K562 (cell line): ENCODE data around the gene COQ4. TPM values are rescaled to one million over a fixed set of nuclear protein-coding genes. Genes with fewer than 3 reads are reported as not detected.
A peak's percentile ranks its signal among the peaks of the same experiment; 100 is the strongest.
"Not testable (repeated sequence)": the region's sequence is repeated elsewhere in the genome, so short reads cannot be mapped to it uniquely, and the experiment has no call there.

Experiments
- ATAC-seq: fragments of 200-7000 bp; cut with Tn5 transposase; 3 replicates; pipeline ENCODE4 v1.9.1; 2020; ENCODE audit warnings: moderate library complexity
- BruUV-seq: library from RNA; stranded (reverse); fragments of 400-500 nt; replicated peaks from 2 replicates; lab custom pipeline; 2021; lab: Mats Ljungman, UMichigan
- CTCF ChIA-PET: fragments of 300-600 bp; formaldehyde crosslinking; extraction: SDS; loops from one replicate; lab custom pipeline; 2021; ENCODE audit warnings: low intra/inter-chr PET ratio; lab: Yijun Ruan, JAX
- POLR2A ChIA-PET: fragments of 300-600, 350-650 bp; sonication (Branson Sonifier 250); formaldehyde crosslinking; extraction: SDS; loops from one replicate; lab custom pipeline; 2021; ENCODE audit warnings: antibody characterized with exemption, inconsistent platforms; lab: Yijun Ruan, JAX
- DNase-seq, 4 experiments: peaks; one replicate each; pipeline versions ENCODE4 v3.0.0 to v3.0.0-alpha.2; 2011 to 2018; ENCODE audit warnings: low spot score in 3 of 4, mixed read lengths in 3 of 4; ENCODE audit errors: extremely low read depth in 1 of 4
- FAIRE-seq: peaks from 2 replicates; lab custom pipeline; 2011; peaks lifted over from hg19 to GRCh38; lab: Jason Lieb, UNC
- H2AFZ ChIP-seq: 2 replicates; pipeline ENCODE4 v1.6.0; 2011; ENCODE audit warnings: low read depth, low read length, control low read depth, inconsistent platforms
- H3K27ac ChIP-seq: fragments of 200-600 bp; 3 replicates; pipeline ENCODE4 v1.8.0; 2011; ENCODE audit warnings: low read depth, mild to moderate bottlenecking, control low read depth, inconsistent platforms, low read length, moderate library complexity, mixed read lengths; ENCODE audit errors: extremely low read depth
- H3K27me3 ChIP-seq, 2 experiments: fragments of 300-600 bp in 1 of 2; 2 replicates in 1 of 2; 3 replicates in 1 of 2; pipeline versions ENCODE4 v1.6.0 to v1.8.0; 2011; ENCODE audit warnings: inconsistent platforms in 2 of 2, low read length in 2 of 2, mild to moderate bottlenecking in 1 of 2, mixed read lengths in 1 of 2, moderate library complexity in 1 of 2; ENCODE audit not compliant: control insufficient read depth in 2 of 2, insufficient read depth in 2 of 2
- H3K36me3 ChIP-seq: fragments of 300-600 bp; 3 replicates; pipeline ENCODE4 v1.8.0; 2011; ENCODE audit warnings: mild to moderate bottlenecking, low read length, inconsistent platforms; ENCODE audit not compliant: control insufficient read depth, insufficient read depth
- H3K4me1 ChIP-seq, 2 experiments: fragments of 200-600 bp in 1 of 2; replicated peaks in 1 of 2; 2 replicates in 1 of 2; 3 replicates in 1 of 2; pipeline versions ENCODE4 v1.5.1 to v1.8.0; 2011; ENCODE audit warnings: inconsistent platforms in 2 of 2, low read length in 2 of 2, mild to moderate bottlenecking in 1 of 2, mixed read lengths in 1 of 2, moderate library complexity in 1 of 2; ENCODE audit not compliant: control insufficient read depth in 2 of 2, insufficient read depth in 2 of 2
- H3K4me2 ChIP-seq: 2 replicates; pipeline ENCODE4 v1.6.1; 2011; ENCODE audit warnings: low read length, control low read depth, inconsistent platforms, mixed read lengths; ENCODE audit not compliant: insufficient read depth
- H3K4me3 ChIP-seq: fragments of 200-600 bp; sonication (generic), shearing (Covaris generic); 2 replicates; pipeline ENCODE4 v1.5.1; 2016; ENCODE audit warnings: control low read depth, inconsistent platforms
- H3K79me2 ChIP-seq: fragments of 200-600 bp; 3 replicates; pipeline ENCODE4 v1.8.0; 2011; ENCODE audit warnings: low read length, inconsistent platforms; ENCODE audit not compliant: control insufficient read depth, insufficient read depth
- H3K9ac ChIP-seq, 2 experiments: 2 replicates each; pipeline versions ENCODE4 v1.6.0 to v1.6.1; 2011; ENCODE audit warnings: low read depth in 2 of 2, low read length in 2 of 2, control low read depth in 1 of 2, inconsistent platforms in 1 of 2, mild to moderate bottlenecking in 1 of 2, mixed read lengths in 1 of 2; ENCODE audit not compliant: insufficient read depth in 1 of 2
- H3K9me1 ChIP-seq: one replicate; pipeline ENCODE4 v1.6.0; 2011; ENCODE audit warnings: inconsistent platforms, mild to moderate bottlenecking, low read length, moderate library complexity; ENCODE audit not compliant: control insufficient read depth, insufficient read depth
- H3K9me3 ChIP-seq: replicated peaks from 2 replicates; pipeline ENCODE4 v1.5.1; 2011; ENCODE audit warnings: low read depth, low read length, inconsistent platforms; ENCODE audit not compliant: control insufficient read depth, insufficient read depth
- H4K20me1 ChIP-seq: replicated peaks from 2 replicates; pipeline ENCODE4 v1.6.1; 2011; ENCODE audit warnings: low read length, inconsistent platforms, mixed read lengths; ENCODE audit not compliant: control insufficient read depth, insufficient read depth
- KDM2B ChIP-seq: fragments of 250-450 bp; sonication (Bioruptor Pico); IDR thresholded peaks from 2 replicates; pipeline ENCODE4 v1.8.0; 2021; ENCODE audit warnings: mild to moderate bottlenecking, moderate library complexity
- REST ChIP-seq, 2 experiments: fragments of 450-650 bp; formaldehyde crosslinking in 1 of 2; IDR thresholded peaks; 2 replicates each; pipeline versions ENCODE4 v1.4.0 to v1.6.1; 2014 to 2020; ENCODE audit warnings: mild to moderate bottlenecking in 2 of 2, borderline replicate concordance in 1 of 2, low read depth in 1 of 2
- TEAD1 ChIP-seq, 2 experiments: fragments of 450-650 bp in 1 of 2; sonication (generic) in 1 of 2; formaldehyde crosslinking; IDR thresholded peaks; 2 replicates each; pipeline versions ENCODE4 v1.4.0 to v1.8.0; 2020 to 2022; ENCODE audit warnings: mild to moderate bottlenecking in 2 of 2, missing genetic modification reagents in 1 of 2
- ZBTB12 ChIP-seq: fragments of 250-450 bp; sonication (Bioruptor Pico); IDR thresholded peaks from 2 replicates; pipeline ENCODE4 v1.4.0; 2020
- ZNF311 ChIP-seq: fragments of 250-450 bp; sonication (Bioruptor Pico); IDR thresholded peaks from 2 replicates; pipeline ENCODE4 v1.4.0; 2020; ENCODE audit warnings: mild to moderate bottlenecking, moderate library complexity
- ZNF76 ChIP-seq: fragments of 250-450 bp; sonication (Bioruptor Pico); IDR thresholded peaks from 2 replicates; pipeline ENCODE4 v1.4.0; 2020; ENCODE audit warnings: mild to moderate bottlenecking, moderate library complexity, borderline replicate concordance
- ZNF79 ChIP-seq: fragments of 250-450 bp; sonication (Bioruptor Pico); IDR thresholded peaks from 2 replicates; pipeline ENCODE4 v1.4.0; 2020; ENCODE audit warnings: low read depth, mild to moderate bottlenecking, moderate library complexity
- WGBS: fragments of 100-300 bp; shearing (Covaris generic); methylation state at CpG from one replicate; pipeline ENCODE4 v1.1.6; 2016; ENCODE audit warnings: low coverage, mixed read lengths; ENCODE audit not compliant: insufficient coverage; ENCODE audit errors: missing lambda C conversion rate; 5-methylcytosine and 5-hydroxymethylcytosine counted together
- in situ Hi-C: fragments of 300-500 bp; cut with MboI; formaldehyde crosslinking; loops from 4 replicates; pipeline ENCODE4 v1.15.0; 2018; ENCODE audit warnings: inconsistent platforms, mixed read lengths
- intact Hi-C: fragments of 100-400 bp; cut with micrococcal nuclease; formaldehyde crosslinking; loops from 2 replicates; pipeline ENCODE4 v1.14.2; 2022
- polyA plus RNA-seq, 8 experiments: library from polyadenylated mRNA; depleted of rRNA in 4 of 8; stranded (reverse) in 5 of 8; unstranded in 3 of 8; fragments of >200 nt; fragmentation: Nextera tagmentation in 2 of 8; fragmentation: Illumina TruSeq in 1 of 8; extraction: Ambion mirVana in 2 of 8; extraction: Trizol in 1 of 8; gene quantifications; 2 replicates each; pipeline versions ENCODE4 v1.2.1 to v1.2.3, GENCODE V29; 2011 to 2014; ENCODE audit warnings: inconsistent platforms in 1 of 8, missing spikeins in 1 of 8
- total RNA-seq, 7 experiments: library from RNA; depleted of rRNA in 6 of 7; stranded (reverse); fragments of >200 nt in 6 of 7; fragmentation: Illumina TruSeq in 2 of 7; extraction: Trizol in 2 of 7; gene quantifications; 2 replicates each; pipeline versions ENCODE4 v1.2.1 to v1.2.3, GENCODE V29; 2011 to 2021; ENCODE audit warnings: low replicate concordance in 1 of 7

Gene COQ4
- total and polyA plus RNA-seq, 9 of the 15 experiments (the other 6 are each of a cell fraction or from before 2014, with no cell fraction given) = 9.1 to 135 (median 67.2) TPM

GRCh38 chr9:128279088-128280073 lies 43.3 kb upstream of the COQ4 start:
- WGBS = 16% methylated on average over 22 of the region's 22 CpGs
- ChIA-PET CTCF (interaction anchor here (1.3 kb wide), 1 partner anchor 86 kb away, joined by 4 read pairs; no protein-coding TSS in a partner anchor), POLR2A (interaction anchor here (0.6 to 1.3 kb wide), 8 partner anchors 12 to 62 kb away, joined by 3 to 6 read pairs (median 3); no protein-coding TSS in a partner anchor)
- Histone ChIP-seq H3K4me3 (peak overlapping the region; percentile 13; the same call in 1 of the 2 replicates), H3K4me2 (peak overlapping the region; percentile 69), H3K79me2 (peaks cover 29% of the 10 kb centered on the region), H3K9ac (peak overlapping the region; percentile 52 to 75), H2AFZ (peak overlapping the region; percentile 75), H3K4me1 (peaks cover 35 to 49% of the 10 kb centered on the region in 2 experiments), H3K27ac (peak overlapping the region; percentile 80)
- intact Hi-C loops = loop anchor here (5.0 to 10.0 kb wide), 3 partner anchors 87 to 405 kb away; partner anchors contain the start of genes CIZ1, PTGES2 and SET
- not testable (repeated sequence) for H3K9me3 ChIP-seq; ATAC-seq; H3K36me3 ChIP-seq; H3K9me1 ChIP-seq; H4K20me1 ChIP-seq; H3K27me3 ChIP-seq; TF ChIP-seq REST (IDR thresholded peaks at IDR 0.05; ENCODE audit: borderline replicate concordance)
- DNase-seq (peak; percentile 66 to 93 (median 71)), FAIRE-seq (peak; percentile 74)
- in situ Hi-C loops = loop anchor here (25.0 kb wide), 1 partner anchor 1508 kb away; no protein-coding TSS in a partner anchor
- TSS peak; percentile 9 for BruUV-seq
- 0 out of 2 replicates have a peak, but pooled peaks have one; percentile 66 for TF ChIP-seq ZNF79 (CRISPR knock-in tag)
- TF ChIP-seq TEAD1 (CRISPR knock-in tag; IDR thresholded peaks at IDR 0.05) = peak in 1 of 2 experiments; percentile 57; a peak in 2 of 4 replicates
- 0 out of 2 replicates have a peak, but pooled peaks have one; percentile 19 for TF ChIP-seq ZBTB12 (CRISPR knock-in tag)
- 0 out of 2 replicates have a peak, but pooled peaks have one; percentile 72 for TF ChIP-seq KDM2B (CRISPR knock-in tag)
- TF ChIP-seq ZNF311 (CRISPR knock-in tag) = 0 out of 2 replicates have a peak, but pooled peaks have one; percentile 63
- peak; percentile 81; the same call in 1 of the 2 replicates for TF ChIP-seq REST (CRISPR knock-in tag; IDR thresholded peaks at IDR 0.05; ENCODE audit: low read depth)
- peak; percentile 62 for TF ChIP-seq ZNF76 (CRISPR knock-in tag)
